Measurements from ENCODE around the gene PANK3. TPM values are rescaled to one million over a fixed set of nuclear protein-coding genes. Genes with fewer than 3 reads are reported as not detected.
"Not testable (repeated sequence)": the region's sequence is repeated elsewhere in the genome, so short reads cannot be mapped to it uniquely, and the experiment has no call there.

The PANK3 gene
- total RNA-seq, 2 donors from 2014 or later: 114 to 190 TPM

GRCh38 chr5:168550656-168551055 lies 28.5 kb downstream of the PANK3 start:
- no peaks in the 10 kb centered on the region for H3K27me3 ChIP-seq
- H3K4me1 ChIP-seq: no peaks in the 10 kb centered on the region
- no peak overlapping the region for H3K9ac ChIP-seq (ENCODE audit: low read depth in 2 of 2, low read length in 2 of 2)
- peaks cover 11% of the 10 kb centered on the region for H3K36me3 ChIP-seq
- H3K4me3 ChIP-seq: no peak overlapping the region
- DNase-seq: no peak
- intact Hi-C loops (cut with DNase I): no loop called here
- TF ChIP-seq, protein P1, sequence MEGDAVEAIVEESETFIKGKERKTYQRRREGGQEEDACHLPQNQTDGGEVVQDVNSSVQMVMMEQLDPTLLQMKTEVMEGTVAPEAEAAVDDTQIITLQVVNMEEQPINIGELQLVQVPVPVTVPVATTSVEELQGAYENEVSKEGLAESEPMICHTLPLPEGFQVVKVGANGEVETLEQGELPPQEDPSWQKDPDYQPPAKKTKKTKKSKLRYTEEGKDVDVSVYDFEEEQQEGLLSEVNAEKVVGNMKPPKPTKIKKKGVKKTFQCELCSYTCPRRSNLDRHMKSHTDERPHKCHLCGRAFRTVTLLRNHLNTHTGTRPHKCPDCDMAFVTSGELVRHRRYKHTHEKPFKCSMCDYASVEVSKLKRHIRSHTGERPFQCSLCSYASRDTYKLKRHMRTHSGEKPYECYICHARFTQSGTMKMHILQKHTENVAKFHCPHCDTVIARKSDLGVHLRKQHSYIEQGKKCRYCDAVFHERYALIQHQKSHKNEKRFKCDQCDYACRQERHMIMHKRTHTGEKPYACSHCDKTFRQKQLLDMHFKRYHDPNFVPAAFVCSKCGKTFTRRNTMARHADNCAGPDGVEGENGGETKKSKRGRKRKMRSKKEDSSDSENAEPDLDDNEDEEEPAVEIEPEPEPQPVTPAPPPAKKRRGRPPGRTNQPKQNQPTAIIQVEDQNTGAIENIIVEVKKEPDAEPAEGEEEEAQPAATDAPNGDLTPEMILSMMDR (IDR thresholded peaks at IDR 0.05): no peak
- no peaks in the 10 kb centered on the region for H3K9me3 ChIP-seq
- H3K27ac ChIP-seq: no peak overlapping the region

- H3K27ac ChIP-seq: no peak overlapping the region
- H3K9ac ChIP-seq (ENCODE audit: low read depth in 2 of 2, low read length in 2 of 2): no peak overlapping the region
- H3K36me3 ChIP-seq: peaks cover 4% of the 10 kb centered on the region
- DNase-seq: no peak
- TF ChIP-seq, protein P1 (IDR thresholded peaks at IDR 0.05): no peak
- H3K4me3 ChIP-seq: no peak overlapping the region
- intact Hi-C loops (cut with DNase I): no loop called here
- H3K9me3 ChIP-seq: no peaks in the 10 kb centered on the region
- H3K27me3 ChIP-seq: no peaks in the 10 kb centered on the region
- no peaks in the 10 kb centered on the region for H3K4me1 ChIP-seq
These were observed 29.6 kb downstream of the PANK3 start for GRCh38 chr5:168549554-168549953.

DNA sequence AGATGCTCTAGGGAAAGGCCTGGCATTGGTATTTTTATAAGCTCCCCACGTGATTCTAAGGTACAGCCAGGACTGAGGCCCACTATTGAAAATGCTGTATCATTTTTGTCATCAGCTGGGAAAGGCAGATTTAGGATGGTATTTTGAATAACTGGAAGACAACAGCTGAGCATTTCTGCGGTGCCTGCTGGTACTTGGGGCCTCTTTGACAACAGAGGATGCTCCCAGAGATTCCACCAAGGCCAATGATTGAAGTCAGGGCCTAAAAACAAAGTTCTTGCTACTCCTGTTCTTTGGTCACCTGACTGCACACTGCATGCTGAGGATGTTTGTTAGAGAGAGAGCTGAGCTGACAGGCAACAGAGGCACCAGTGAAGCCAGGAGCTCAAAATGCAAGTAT lies 42.0 kb downstream of the PANK3 start:
- H3K9ac ChIP-seq (ENCODE audit: low read depth in 2 of 2, low read length in 2 of 2): no peak overlapping the region
- no peaks in the 10 kb centered on the region for H3K4me1 ChIP-seq
- H3K36me3 ChIP-seq: no peaks in the 10 kb centered on the region
- intact Hi-C loops (cut with DNase I): no loop called here
- no peaks in the 10 kb centered on the region for H3K9me3 ChIP-seq
- no peak overlapping the region for H3K27ac ChIP-seq
- no peak for DNase-seq
- TF ChIP-seq, protein P1 (IDR thresholded peaks at IDR 0.05): no peak
- no peaks in the 10 kb centered on the region for H3K27me3 ChIP-seq
- H3K4me3 ChIP-seq: no peak overlapping the region

DNA sequence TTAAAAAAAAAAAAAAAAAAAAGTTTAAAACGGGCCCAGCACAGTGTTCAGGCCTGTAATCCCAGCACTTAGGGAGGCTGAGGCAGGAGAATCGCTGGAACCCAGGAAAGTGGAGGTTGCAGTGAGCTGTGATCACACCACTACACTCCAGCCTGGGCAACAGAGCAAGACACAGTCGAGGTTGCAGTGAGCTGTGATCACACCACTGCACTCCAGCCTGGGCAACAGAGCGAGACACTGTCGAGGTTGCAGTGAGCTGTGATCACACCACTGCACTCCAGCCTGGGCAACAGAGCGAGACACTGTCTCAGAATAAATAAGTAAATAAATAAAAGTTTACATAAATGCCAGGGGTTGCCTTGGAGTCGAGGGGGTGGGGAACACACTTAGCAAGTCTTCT lies 44.8 kb downstream of the PANK3 start:
- DNase-seq; H3K9ac ChIP-seq (ENCODE audit: low read depth in 2 of 2, low read length in 2 of 2); H3K36me3 ChIP-seq; H3K9me3 ChIP-seq; H3K4me3 ChIP-seq; intact Hi-C loops (cut with DNase I); H3K4me1 ChIP-seq; H3K27ac ChIP-seq: not testable (repeated sequence)
- peaks cover 10% of the 10 kb centered on the region for H3K27me3 ChIP-seq

DNA sequence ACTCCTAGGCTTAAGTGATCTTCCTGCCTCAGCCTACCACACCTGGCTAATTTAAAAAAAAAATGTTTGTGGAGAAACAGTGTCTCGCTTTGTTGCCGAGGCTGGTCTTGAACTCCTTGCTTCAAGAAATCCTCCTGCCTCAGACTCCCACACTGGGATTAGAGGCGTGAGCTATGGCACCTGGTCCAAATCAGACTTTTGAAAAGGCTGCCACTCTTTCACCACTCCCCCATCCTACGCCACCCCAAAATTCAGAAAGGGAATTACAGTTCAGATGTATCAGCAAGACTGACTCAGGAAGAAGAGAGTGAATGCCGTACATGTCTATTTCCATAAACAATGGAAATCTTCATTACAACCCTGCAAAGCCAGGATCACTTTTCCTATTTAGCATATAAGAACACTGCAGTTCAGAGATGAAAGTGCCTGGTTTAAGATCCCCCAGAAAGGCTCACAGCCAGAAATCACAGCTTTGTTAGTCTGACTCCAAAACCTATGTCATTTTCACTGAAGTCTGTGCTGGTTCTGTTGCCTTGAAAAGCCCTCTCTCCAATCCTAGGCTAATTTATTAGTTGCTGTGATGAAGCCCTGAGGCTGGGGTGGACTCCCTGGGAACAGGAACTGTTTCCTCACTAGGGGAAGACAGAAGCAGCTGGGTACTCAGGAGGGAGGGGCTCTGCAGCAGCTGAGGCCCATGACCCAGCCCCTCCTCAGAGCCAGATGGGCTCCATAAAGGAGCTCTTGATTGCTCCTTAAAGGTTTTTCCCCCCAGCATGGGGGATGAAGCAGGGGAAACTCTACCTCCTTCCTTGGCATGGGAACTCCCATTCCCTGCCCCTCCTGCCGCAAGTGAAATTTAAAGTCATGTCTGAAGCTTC lies 46.9 kb downstream of the PANK3 start:
- H3K27me3 ChIP-seq: peaks cover 16% of the 10 kb centered on the region

More for the DNA sequence above, 46.9 kb downstream of the PANK3 start:
- Histone ChIP-seq H3K4me1 (peaks cover 3% of the 10 kb centered on the region), H3K4me3 (no peak overlapping the region), H3K9ac (ENCODE audit: low read depth in 2 of 2, low read length in 2 of 2) (no peak overlapping the region), H3K27ac (no peak overlapping the region), H3K36me3 (no peaks in the 10 kb centered on the region), H3K9me3 (no peaks in the 10 kb centered on the region)
- TF ChIP-seq, protein P1 (IDR thresholded peaks at IDR 0.05): no peak
- DNase-seq: no peak
- intact Hi-C loops (cut with DNase I): no loop called here

All from colonic mucosa (tissue), 4 donors.